ENCODE measurements around the gene SLC25A15.
"Not testable (repeated sequence)": the region's sequence is repeated elsewhere in the genome, so short reads cannot be mapped to it uniquely, and the experiment has no call there.

SLC25A15 gene

DNA sequence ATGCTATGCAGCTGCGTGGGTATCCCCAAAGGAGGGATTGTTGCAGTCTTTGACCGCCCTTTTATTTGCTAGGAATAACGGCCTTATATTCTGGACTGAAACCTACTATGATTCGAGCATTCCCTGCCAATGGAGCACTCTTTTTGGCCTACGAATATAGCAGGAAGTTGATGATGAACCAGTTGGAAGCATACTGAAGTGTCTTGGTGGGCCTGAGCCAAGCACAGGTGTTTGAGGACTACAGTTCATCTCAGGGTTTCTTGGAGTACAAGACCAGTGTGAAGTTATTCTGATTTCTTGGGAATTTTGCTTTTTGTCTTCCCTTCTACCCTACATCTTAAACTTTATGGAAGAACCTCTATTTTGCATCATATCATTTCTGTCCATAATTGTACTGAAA lies 20.1 kb downstream of the SLC25A15 start:
- no peaks in the 10 kb centered on the region for H3K27me3 ChIP-seq (ENCODE audit: insufficient read depth, low read length)
- no peak overlapping the region for H2AFZ ChIP-seq (ENCODE audit: low read depth, low read length)
- H3K9me3 ChIP-seq (ENCODE audit: low read length) = no peaks in the 10 kb centered on the region
- H3K4me3 ChIP-seq (ENCODE audit: low read length) = no peak overlapping the region
- no peaks in the 10 kb centered on the region for H3K4me1 ChIP-seq (ENCODE audit: insufficient read depth, low read length)
- H3K36me3 ChIP-seq (ENCODE audit: insufficient read depth, low read length) = peaks cover 57% of the 10 kb centered on the region

DNA sequence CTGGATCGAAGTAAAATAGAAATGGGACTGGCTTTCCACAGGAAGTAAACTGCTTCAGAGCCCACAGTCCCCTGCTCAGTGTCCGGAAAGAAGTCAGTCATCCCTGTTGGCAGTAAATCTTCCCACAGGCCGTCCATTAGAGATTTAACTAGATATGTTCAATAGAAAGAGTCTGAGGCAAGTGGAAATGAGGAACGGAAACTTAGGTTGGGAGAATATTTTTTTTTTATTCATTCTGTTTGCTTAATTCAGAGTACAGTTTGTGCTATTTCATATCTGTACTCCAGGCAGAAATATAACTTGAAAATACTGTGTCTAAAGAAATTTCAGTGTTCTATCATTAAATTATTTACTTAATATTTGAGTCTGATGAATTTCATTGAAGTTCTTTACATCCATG lies 22.7 kb downstream of the SLC25A15 start:
- Histone ChIP-seq H3K4me3 (ENCODE audit: low read length) (no peak overlapping the region), H3K9me3 (ENCODE audit: low read length) (peaks cover 2% of the 10 kb centered on the region), H3K27me3 (ENCODE audit: insufficient read depth, low read length) (no peaks in the 10 kb centered on the region), H2AFZ (ENCODE audit: low read depth, low read length) (no peak overlapping the region), H3K4me1 (ENCODE audit: insufficient read depth, low read length) (no peaks in the 10 kb centered on the region), H3K36me3 (ENCODE audit: insufficient read depth, low read length) (peaks cover 39% of the 10 kb centered on the region)

DNA sequence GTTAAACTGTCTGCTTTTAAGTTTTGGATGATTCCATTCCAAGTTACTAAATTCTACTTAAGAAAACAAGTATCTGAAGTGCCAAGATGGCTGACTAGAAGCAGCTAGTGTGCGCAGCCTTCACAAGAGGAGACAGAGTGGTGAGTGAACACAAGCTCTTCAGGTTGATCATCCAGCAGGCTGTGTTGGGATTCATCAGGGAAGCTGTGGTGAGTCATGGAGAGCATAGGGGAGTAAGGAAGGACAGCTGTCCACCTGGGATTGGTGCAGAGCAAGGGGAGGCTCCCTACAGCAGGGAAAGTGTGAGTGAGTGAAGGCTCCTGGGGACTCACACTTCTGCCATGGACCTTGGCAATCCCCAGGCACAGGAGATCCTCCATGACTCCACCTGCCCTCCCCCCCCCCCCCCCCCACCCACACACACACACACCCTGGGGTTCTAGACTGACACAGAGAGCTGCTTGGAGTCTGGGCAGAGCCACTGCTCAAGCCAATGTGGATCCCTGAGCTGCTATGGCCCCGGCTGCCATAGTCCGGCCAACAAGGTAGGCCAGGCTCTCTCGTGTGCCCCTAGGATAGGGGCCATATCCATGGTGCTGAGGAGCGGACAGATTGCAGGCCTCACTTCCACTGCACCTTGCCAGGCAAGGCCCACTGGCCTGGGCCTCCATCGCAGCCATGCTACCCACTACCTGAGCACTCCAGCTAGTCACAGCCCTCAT lies 23.5 kb downstream of the SLC25A15 start:
- Histone ChIP-seq H3K36me3 (ENCODE audit: insufficient read depth, low read length) (peaks cover 32% of the 10 kb centered on the region), H3K9me3 (ENCODE audit: low read length) (peaks cover 2% of the 10 kb centered on the region), H2AFZ (ENCODE audit: low read depth, low read length) (no peak overlapping the region), H3K4me1 (ENCODE audit: insufficient read depth, low read length) (no peaks in the 10 kb centered on the region), H3K27me3 (ENCODE audit: insufficient read depth, low read length) (no peaks in the 10 kb centered on the region), H3K4me3 (ENCODE audit: low read length) (no peak overlapping the region)

DNA sequence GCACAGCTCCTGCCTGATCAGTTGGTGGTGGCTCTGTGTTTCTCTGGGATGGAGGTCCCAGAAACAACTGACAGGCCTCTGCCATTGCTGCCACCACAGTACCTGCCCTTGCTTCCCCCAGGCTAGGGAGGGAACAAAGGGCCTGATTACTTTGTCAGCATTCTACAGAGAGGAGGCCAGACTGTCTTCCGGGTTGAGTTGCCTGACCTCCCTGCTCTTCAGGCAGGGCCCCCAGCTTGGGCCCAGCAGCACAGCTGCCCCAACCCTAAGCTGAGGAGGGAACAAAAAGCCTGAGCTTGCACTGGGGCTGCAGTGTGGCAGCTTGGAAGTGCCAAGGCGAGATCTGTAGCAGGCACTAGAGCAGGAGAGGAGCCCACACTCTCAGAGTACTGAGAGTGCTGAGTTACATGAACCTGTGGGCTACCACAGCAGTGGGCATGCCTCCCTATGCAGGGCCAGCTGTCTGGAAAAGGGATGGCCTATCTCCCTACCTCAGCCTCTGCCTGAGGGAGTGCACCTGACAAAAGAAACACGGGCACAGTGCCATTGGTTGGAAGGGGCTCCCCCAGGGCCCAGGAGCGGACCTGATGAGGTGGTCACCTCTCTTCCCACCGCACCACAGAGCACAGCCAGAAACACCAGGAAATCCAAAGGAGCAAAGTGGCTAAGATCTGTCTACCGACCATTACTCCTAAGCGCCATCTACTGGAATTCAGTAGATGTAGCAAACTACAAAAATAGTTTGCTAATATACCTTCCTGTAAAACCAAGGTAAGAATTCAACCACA lies 24.4 kb downstream of the SLC25A15 start:
- no peak overlapping the region for H3K4me3 ChIP-seq (ENCODE audit: low read length)
- no peaks in the 10 kb centered on the region for H3K27me3 ChIP-seq (ENCODE audit: insufficient read depth, low read length)
- no peaks in the 10 kb centered on the region for H3K4me1 ChIP-seq (ENCODE audit: insufficient read depth, low read length)
- peaks cover 2% of the 10 kb centered on the region for H3K9me3 ChIP-seq (ENCODE audit: low read length)
- H3K36me3 ChIP-seq (ENCODE audit: insufficient read depth, low read length) = peaks cover 26% of the 10 kb centered on the region
- H2AFZ ChIP-seq (ENCODE audit: low read depth, low read length) = no peak overlapping the region

DNA sequence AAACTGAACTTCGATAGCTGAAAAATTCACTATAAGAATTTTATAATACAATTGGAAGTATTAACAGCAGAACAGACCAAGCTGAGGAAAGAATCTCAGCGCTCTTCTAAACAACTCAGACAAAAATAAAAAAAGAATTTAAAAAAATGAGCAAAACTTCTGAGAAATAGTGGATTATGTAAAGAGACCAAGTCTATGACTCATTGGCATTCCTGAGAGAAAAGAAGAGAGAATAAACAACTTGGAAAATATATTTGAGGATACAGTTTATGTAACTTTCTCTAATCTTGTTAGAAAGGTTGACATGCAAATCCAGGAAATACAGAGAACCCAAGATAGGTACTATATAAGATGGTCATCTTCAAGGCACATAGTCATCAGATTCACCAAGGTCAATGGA lies 25.4 kb downstream of the SLC25A15 start:
- no peaks in the 10 kb centered on the region for H3K27me3 ChIP-seq (ENCODE audit: insufficient read depth, low read length)
- H3K9me3 ChIP-seq (ENCODE audit: low read length) = peaks cover 2% of the 10 kb centered on the region
- H3K4me1 ChIP-seq (ENCODE audit: insufficient read depth, low read length) = no peaks in the 10 kb centered on the region
- no peak overlapping the region for H2AFZ ChIP-seq (ENCODE audit: low read depth, low read length)
- H3K36me3 ChIP-seq (ENCODE audit: insufficient read depth, low read length) = peaks cover 17% of the 10 kb centered on the region
- no peak overlapping the region for H3K4me3 ChIP-seq (ENCODE audit: low read length)

DNA sequence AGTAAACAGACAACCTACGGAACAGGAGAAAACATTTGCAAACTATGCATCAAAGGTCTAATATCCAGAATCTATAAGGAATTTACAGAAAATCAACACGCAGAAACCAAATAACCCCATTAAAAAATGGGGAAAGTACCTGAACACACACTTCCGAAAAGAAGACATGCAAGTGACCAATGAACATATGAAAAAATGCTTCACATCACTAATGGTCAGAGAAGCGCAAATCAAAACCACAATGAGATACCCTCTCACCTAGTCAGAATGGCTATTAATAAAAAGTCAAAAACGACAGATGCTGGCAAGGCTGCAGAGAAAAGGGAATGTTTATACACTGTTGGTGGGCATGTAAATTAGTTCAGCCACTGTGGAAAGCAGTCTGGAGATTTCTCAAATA lies 29.5 kb downstream of the SLC25A15 start:
- Histone ChIP-seq H3K9me3 (ENCODE audit: low read length) (peaks cover 2% of the 10 kb centered on the region), H2AFZ (ENCODE audit: low read depth, low read length) (no peak overlapping the region), H3K27me3 (ENCODE audit: insufficient read depth, low read length) (no peaks in the 10 kb centered on the region), H3K36me3 (ENCODE audit: insufficient read depth, low read length) (peaks cover 2% of the 10 kb centered on the region), H3K4me1 (ENCODE audit: insufficient read depth, low read length) (no peaks in the 10 kb centered on the region), H3K4me3 (ENCODE audit: low read length) (no peak overlapping the region)

DNA sequence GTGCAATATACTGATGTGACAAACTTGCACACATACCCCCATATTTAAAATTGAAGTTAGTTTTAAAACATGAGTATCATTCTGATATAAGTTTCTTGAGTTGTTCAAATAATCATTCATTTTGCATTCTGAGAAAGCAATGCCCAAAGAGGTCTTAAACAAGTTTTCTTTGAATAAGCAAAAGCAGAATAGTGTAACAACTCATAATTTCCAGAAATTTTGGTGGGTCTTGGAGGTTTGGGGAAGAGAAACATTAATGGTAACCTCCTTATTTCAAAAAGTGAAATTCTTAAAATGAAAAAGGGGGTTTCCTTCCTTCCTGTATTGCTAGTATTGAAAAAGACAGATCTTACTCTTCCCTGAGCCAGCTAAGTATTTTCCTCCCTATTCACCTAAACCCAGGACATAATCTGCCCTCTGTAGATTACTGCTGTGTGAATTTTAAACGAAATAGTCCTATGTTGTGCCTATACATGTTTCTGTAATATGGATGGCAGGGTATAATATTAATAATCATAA lies 30.4 kb downstream of the SLC25A15 start:
- Histone ChIP-seq H3K4me1 (ENCODE audit: insufficient read depth, low read length) (no peaks in the 10 kb centered on the region), H2AFZ (ENCODE audit: low read depth, low read length) (no peak overlapping the region), H3K27me3 (ENCODE audit: insufficient read depth, low read length) (no peaks in the 10 kb centered on the region), H3K9me3 (ENCODE audit: low read length) (peaks cover 2% of the 10 kb centered on the region), H3K36me3 (ENCODE audit: insufficient read depth, low read length) (no peaks in the 10 kb centered on the region), H3K4me3 (ENCODE audit: low read length) (no peak overlapping the region)

DNA sequence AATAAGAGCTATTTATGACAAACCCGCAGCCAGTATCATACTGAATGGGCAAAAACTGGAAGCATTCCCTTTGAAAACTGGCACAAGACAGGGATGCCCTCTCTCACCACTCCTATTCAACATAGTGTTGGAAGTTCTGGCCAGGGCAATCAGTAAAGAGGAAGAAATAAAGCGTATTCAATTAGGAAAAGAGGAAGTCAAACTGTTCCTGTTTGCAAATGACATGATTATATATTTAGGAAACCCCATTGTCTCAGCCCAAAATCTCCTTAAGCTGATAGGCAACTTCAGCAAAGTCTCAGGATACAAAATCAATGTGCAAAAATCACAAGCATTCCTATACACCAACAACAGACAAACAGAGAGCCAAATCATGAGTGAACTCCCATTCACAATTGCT lies 50.3 kb downstream of the SLC25A15 start:
- H2AFZ ChIP-seq (ENCODE audit: low read depth, low read length); H3K36me3 ChIP-seq (ENCODE audit: insufficient read depth, low read length); H3K9me3 ChIP-seq (ENCODE audit: low read length); H3K27me3 ChIP-seq (ENCODE audit: insufficient read depth, low read length); H3K4me1 ChIP-seq (ENCODE audit: insufficient read depth, low read length); H3K4me3 ChIP-seq (ENCODE audit: low read length): not testable (repeated sequence)

DNA sequence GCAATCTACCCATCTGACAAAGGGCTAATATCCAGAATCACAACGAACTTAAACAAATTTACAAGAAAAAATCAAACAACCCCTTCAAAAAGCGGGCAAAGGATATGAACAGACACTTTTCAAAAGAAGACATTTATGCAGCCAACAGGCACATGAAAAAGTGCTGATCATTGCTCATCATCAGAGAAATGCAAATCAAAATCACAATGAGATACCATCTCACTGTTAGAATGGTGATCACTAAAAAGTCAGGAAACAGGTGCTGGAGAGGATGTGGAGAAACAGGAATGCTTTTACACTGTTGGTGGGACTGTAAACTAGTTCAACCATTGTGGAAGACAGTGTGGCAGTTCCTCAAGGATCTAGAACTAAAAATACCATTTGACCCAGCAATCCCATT lies 51.5 kb downstream of the SLC25A15 start:
- H3K4me1 ChIP-seq (ENCODE audit: insufficient read depth, low read length); H3K9me3 ChIP-seq (ENCODE audit: low read length); H3K36me3 ChIP-seq (ENCODE audit: insufficient read depth, low read length); H3K4me3 ChIP-seq (ENCODE audit: low read length); H2AFZ ChIP-seq (ENCODE audit: low read depth, low read length); H3K27me3 ChIP-seq (ENCODE audit: insufficient read depth, low read length): not testable (repeated sequence)

Data from neuron (in vitro differentiated cells).